Activated T-helper 9 cell treated with anti-CD3 and anti-CD28 coated beads, Interleukin-2, amount 50 U/mL, for 16 hours (primary cell): ENCODE data around the gene CTPS1.
A peak's percentile ranks its signal among the peaks of the same experiment; 100 is the strongest.

Experiments
- DNase-seq: peaks from one replicate; pipeline ENCODE4 v3.0.0-alpha.2; 2020; ENCODE audit warnings: low read depth

Gene CTPS1

DNA sequence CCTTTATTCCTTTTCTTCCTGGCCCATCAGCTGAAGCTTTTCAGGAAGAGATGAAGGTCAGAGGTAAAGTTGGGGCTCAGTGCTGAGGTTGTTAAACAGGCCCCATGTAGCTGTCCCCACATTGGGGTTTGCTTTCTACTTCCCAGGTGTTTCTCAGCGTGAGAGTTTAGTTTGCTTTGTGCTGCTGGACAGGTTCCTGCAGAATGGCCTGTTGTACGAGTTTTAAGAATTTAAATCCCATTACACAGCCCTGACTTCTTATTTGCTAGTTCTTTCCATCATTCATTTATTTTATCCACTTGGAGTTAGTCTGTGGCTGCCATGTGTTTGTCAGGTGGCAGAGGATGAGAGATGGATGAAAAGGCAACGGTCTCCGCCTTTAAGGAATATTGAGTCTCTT, 19.2 kb downstream of the CTPS1 start:
- no peak for DNase-seq

GRCh38 chr1:41003127-41003639, 23.7 kb downstream of the CTPS1 start:
- DNase-seq = no peak

- DNase-seq = peak; percentile 63
Measured at GRCh38 chr1:41003640-41004220, 24.2 kb downstream of the CTPS1 start.

DNA sequence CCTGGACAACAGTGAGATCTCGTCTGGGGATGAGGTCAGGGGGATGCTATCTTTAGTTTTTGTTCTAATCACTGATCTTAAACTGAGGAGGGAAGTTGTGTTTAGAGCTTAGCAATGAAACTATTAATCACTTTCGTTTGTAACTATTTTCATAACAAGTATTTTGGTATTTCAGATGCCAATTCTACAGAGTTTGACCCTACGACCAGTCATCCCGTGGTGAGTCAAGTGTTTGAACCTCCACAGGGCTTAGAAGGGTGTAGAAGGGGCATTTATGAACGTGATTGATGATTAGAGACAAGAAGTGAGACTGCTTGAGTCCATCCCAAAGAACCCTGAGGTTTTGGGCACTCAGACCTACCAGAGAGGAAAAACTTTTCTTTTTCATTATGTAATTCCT, 26.4 kb downstream of the CTPS1 start:
- no peak for DNase-seq

GRCh38 chr1:41006942-41007865, 27.7 kb downstream of the CTPS1 start:
- no peak for DNase-seq

- no peak for DNase-seq
Measured at GRCh38 chr1:41009466-41009865, 30.0 kb downstream of the CTPS1 start.

GRCh38 chr1:41010345-41010744, 30.8 kb downstream of the CTPS1 start:
- no peak for DNase-seq

GRCh38 chr1:41013024-41013423, 33.5 kb downstream of the CTPS1 start:
- no peak for DNase-seq

GRCh38 chr1:41013796-41014195, 34.3 kb downstream of the CTPS1 start:
- no peak for DNase-seq

- DNase-seq = no peak
Measured at GRCh38 chr1:41014871-41015270, 35.4 kb downstream of the CTPS1 start.

GRCh38 chr1:41015281-41015896, 35.9 kb downstream of the CTPS1 start:
- DNase-seq = no peak

DNA sequence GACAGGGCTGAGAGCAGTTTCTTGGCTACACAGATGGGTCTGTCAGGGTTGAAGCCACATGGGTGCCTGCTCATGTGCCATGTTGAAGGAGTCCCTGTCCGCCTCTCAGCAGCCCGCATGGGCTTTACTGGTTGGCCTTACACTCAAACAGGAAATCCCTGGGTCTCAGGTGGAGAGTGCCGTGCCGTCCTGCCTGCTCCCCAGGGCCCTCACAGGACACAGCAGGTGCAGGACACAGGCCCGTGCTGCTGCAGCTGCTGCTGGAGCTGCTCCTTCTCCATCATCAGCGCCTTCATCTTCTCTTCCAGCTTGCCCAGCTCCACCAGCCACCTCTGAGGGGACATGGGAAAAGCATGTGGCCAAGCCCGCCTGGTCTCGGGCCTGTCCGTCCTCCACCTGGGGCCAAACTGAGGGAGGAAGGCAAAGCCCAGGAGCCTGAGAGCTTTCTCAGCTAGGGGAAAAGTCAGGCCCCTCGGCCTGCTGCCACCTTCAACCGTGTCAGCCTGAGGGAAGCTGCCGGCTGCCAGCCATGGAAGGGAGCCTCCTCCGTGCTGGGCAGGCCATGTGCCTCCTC, 36.5 kb downstream of the CTPS1 start:
- no peak for DNase-seq

DNA sequence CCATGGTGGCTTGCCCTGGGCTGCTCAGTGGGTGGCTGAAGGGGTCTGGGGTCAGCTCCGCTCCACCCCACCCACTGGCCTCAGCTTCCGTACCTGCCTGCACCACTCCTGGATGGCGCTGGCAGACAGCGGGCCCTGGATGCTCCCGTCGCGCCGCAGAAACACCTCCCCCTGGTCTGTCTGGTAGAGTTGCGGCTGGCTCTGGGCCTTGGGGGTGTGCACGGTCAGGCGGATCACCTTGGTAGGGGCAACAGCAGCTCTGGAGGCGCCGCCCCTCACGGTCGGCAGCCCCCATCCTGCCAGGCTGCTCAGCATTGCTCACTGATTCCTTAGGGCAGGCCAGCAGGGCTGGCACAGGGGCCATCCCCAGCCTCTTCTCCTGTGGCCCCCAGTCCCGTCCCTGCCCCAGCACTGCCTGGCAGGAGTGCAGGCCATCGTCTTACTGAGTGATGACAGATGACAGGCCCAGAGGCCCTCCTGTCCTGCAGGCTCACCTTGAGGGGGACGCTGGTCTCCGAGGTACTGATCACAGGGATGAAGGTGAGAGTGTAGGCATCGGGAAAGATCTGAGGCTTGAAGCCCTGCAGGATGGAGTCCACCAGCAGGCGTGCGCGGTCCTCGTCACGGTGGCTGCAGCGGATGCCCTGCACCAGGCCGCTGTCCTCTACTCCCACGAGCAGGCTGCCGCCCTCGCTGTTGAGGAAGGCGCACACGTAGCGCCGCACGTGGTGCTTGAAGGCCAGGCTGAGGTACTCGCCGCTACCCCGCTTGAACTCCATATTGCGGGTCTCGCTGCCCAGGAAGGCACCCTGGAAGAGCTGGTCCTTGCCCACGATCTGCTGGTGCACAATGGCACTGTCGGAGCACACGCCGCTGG, 37.9 kb downstream of the CTPS1 start:
- DNase-seq = no peak

DNA sequence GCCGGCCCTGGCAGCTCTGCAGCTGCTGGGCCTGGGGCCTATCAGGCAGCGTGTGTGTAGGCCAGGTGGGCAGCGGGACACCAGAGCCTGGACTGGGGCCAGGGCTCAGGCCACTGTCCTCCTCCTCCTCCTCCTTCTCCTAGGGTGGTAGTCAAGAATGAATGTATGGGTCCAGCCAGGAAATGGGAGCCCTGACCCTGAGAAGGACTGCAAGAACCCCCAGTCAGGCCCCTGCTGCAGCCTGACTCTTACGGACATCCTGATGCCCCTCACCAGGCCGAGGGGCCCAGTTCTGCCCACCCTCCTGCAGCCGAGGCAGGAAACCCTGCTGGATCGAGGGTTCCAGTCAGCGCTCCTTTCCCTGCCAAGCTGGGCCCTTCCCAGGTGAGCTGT, 38.5 kb downstream of the CTPS1 start:
- no peak for DNase-seq

GRCh38 chr1:41019353-41019745, 39.9 kb downstream of the CTPS1 start:
- no peak for DNase-seq

- no peak for DNase-seq
Measured at GRCh38 chr1:41020109-41020576, 40.6 kb downstream of the CTPS1 start.

- no peak for DNase-seq
Measured at GRCh38 chr1:41020654-41021053, 41.2 kb downstream of the CTPS1 start.

DNA sequence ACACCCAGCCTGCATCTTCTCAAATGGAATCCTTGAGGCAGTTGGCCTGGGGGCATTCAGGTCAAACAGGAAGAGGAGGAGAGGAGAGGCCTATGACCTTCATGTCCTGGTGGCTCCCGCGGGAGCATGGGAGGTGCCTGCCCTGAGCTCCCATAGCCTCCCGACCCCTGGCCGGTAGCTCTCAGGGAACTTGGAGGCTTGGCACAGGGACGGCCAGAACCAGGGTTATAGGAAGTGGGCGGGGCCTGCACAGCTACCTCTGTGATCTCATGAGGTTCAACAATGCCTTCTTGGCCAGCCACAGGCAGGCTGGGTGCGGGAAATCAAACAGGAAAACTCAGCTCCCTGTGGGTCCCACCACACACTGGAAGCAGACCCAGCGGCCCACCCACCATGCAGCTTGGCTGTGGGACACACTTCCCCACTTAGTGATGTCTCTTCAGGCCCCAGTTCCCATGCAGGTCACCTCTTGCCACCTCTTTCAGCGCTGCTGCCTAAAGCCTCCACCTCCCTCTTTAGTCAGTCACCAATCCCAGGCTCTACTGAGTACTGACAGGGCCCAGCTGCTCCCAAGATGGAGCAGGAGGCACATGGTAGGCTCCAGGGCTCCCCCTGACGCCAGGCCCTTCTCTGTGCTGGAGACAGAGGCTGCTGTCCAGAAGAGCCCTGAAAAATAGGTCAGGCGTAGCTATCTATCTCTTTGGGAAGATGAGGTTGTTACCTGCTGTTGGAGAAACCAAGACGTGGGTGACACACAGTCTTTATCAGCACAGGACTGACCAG, 42.2 kb downstream of the CTPS1 start, which contains the start of gene SLFNL1:
Gene SLFNL1, minus strand, starts transcription at position 200 of the 783 bp plus-strand sequence. CDS start 1,065 bp downstream, outside the sequence.
- no peak for DNase-seq

GRCh38 chr1:41022424-41022823, 42.9 kb downstream of the CTPS1 start:
- no peak for DNase-seq

- DNase-seq = no peak
Measured at GRCh38 chr1:41023279-41023990, 43.9 kb downstream of the CTPS1 start.
